ENCODE results near the gene HAUS3. TPM values are rescaled to one million over a fixed set of nuclear protein-coding genes. Genes with fewer than 3 reads are reported as not detected.

The HAUS3 gene
- total RNA-seq, 4 donors from 2014 or later: 4.8 to 12.1 (median 9.5) TPM

DNA sequence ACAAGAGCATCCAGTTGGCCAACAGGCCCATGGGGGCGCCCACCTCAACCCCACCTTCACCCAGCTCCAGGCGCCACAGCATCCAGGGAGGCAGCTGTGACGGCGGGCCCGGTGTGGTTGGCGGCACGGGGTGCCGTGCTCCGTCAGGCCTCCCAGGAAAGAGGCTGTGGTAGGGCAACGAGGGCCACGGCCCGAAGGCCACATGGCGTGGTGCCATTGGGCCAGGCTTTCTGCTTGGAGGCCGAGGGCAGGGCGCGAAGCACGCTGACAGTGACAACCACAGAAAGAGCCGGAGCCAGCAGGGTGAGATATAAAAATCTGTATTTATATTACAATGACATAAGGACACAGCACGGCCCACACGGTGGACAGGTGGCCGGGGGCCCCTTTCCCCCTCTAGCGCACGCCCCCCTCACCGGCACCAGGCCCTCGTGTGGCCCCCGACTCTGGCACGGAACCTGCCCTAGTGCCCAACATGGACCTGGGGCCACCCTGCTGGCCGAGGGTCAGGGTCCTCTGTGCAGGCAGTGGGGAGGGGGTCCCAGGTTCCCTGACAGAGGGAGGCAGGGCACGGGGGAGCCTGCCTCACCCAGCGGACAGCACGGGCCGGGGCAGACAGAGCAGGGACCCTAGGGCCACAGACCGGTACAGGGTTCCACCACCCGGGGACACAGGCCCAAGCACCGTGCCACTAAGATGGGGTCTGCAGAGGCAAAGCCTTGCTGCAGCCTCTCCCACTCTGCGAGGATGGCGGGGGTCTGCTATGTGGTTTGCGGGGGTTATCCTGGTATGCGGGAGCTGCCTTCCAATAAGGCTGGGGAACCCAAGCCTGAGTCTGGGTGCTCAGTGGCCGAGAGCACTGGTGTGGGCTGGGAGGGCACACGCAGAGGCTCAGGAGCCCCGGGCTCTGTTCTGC lies 5.5 kb upstream of the HAUS3 start:
- DNase-seq: no peak
- no peak overlapping the region for H3K4me3 ChIP-seq
- no peaks in the 10 kb centered on the region for H3K9me3 ChIP-seq
- H3K36me3 ChIP-seq: peaks cover 0 to 38% of the 10 kb centered on the region in 2 donors
- in situ Hi-C loops (cut with MboI; ENCODE audit: low sequenced_read_pairs in 4 of 4) (loop anchor here in 3 of 4 donors (25.0 kb wide), 2 partner anchors 165 to 715 kb away; partner anchors contain the start of genes CFAP99 (in 2 of the 3), ZFYVE28 (in 2 of the 3), GRK4 (in 1 of the 3) and NOP14 (in 1 of the 3)), intact Hi-C loops (cut with DNase I; ENCODE audit: low total_unique reads) (no loop called here)
- TF ChIP-seq POLR2A (IDR thresholded peaks at IDR 0.05): no peak
- TF ChIP-seq CTCF (IDR thresholded peaks at IDR 0.05 in 4 of 5, conservative IDR thresholded peaks at IDR 0.05 in 1 of 5): no peak
- ATAC-seq: no peak
- no peaks in the 10 kb centered on the region for H3K27me3 ChIP-seq
- H3K4me1 ChIP-seq: peaks cover 0 to 9% of the 10 kb centered on the region in 2 donors
- no peak overlapping the region for H3K27ac ChIP-seq

DNA sequence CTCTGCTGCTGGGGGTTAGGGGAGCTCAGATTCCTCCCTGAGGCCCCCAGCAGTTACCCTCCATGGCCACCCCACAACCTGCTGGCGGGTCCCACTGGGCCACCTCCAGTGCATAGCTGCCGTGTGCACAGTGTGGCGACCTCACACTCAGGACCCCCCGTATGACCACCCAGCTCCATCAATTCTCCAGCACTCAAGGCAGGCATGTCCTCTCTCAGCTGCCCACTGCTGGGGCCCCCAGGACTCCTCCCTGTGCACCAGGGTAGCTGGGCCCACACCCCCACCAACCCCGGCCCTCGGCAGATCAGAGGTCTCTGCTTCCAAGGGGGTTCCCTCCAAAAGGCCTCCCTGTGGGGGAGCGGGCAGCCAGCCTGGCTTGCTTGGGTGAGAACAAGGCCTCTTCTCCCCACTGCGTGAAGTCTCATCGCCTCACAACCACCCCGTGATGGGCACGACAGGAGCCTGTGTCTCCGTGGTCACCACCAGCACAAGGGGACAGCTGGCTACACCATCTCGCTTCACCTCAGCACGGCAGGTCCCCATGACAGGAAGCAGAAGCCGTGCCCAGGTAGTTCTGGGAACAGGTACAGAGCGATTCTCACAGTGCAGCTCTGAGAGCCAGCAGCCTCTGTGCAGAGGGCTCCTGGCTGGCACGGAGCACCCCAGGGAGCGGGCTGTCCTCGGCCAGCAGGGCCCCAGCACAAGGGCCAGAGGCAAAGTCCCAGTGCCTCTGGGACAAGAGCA lies 4.6 kb upstream of the HAUS3 start:
- no peak overlapping the region for H3K4me3 ChIP-seq
- peaks cover 0 to 31% of the 10 kb centered on the region in 2 donors for H3K36me3 ChIP-seq
- H3K9me3 ChIP-seq: no peaks in the 10 kb centered on the region
- H3K4me1 ChIP-seq: peaks cover 0 to 9% of the 10 kb centered on the region in 2 donors
- in situ Hi-C loops (cut with MboI; ENCODE audit: low sequenced_read_pairs in 4 of 4): loop anchor here in 3 of 4 donors (25.0 kb wide), 2 partner anchors 166 to 716 kb away; partner anchors contain the start of genes CFAP99 (in 2 of the 3), ZFYVE28 (in 2 of the 3), GRK4 (in 1 of the 3) and NOP14 (in 1 of the 3)
- no peak overlapping the region for H3K27ac ChIP-seq
- DNase-seq: no peak
- no peaks in the 10 kb centered on the region for H3K27me3 ChIP-seq
- TF ChIP-seq CTCF (IDR thresholded peaks at IDR 0.05 in 4 of 5, conservative IDR thresholded peaks at IDR 0.05 in 1 of 5) (no peak), POLR2A (IDR thresholded peaks at IDR 0.05) (no peak)
- no peak for ATAC-seq
- intact Hi-C loops (cut with DNase I; ENCODE audit: low total_unique reads): no loop called here

- Histone ChIP-seq H3K27ac (peak overlapping the region; percentile 34 to 52 (median 43)), H3K36me3 (peaks cover 0 to 24% of the 10 kb centered on the region in 2 donors)
- in situ Hi-C loops (cut with MboI; ENCODE audit: low sequenced_read_pairs in 4 of 4): loop anchor here in 3 of 4 donors (25.0 kb wide), 2 partner anchors 166 to 716 kb away; partner anchors contain the start of genes CFAP99 (in 2 of the 3), ZFYVE28 (in 2 of the 3), GRK4 (in 1 of the 3) and NOP14 (in 1 of the 3)
These were observed 3.9 kb upstream of the HAUS3 start for GRCh38 chr4:2245787-2246275.

More at GRCh38 chr4:2245787-2246275, 3.9 kb upstream of the HAUS3 start:
- peaks cover 4 to 15% of the 10 kb centered on the region in 2 donors for H3K4me1 ChIP-seq
- no peak for DNase-seq
- intact Hi-C loops (cut with DNase I; ENCODE audit: low total_unique reads): no loop called here
- no peaks in the 10 kb centered on the region for H3K27me3 ChIP-seq
- H3K9me3 ChIP-seq: no peaks in the 10 kb centered on the region
- TF ChIP-seq POLR2A (IDR thresholded peaks at IDR 0.05): no peak
- TF ChIP-seq CTCF (IDR thresholded peaks at IDR 0.05 in 4 of 5, conservative IDR thresholded peaks at IDR 0.05 in 1 of 5): no peak
- no peak for ATAC-seq
- H3K4me3 ChIP-seq: no peak overlapping the region
